Erythroblast (primary cell): Measurements from ENCODE around the gene CABP4.

Experiments
- GATA1 ChIP-seq: IDR thresholded peaks from 2 replicates; pipeline ENCODE4 v1.6.1; 2011; ENCODE audit warnings: low read depth, mild to moderate bottlenecking, control low read depth, low read length, moderate library complexity
- POLR2A ChIP-seq: IDR thresholded peaks from 2 replicates; pipeline ENCODE4 v1.6.1; 2011; ENCODE audit warnings: mild to moderate bottlenecking, low read length

DNA sequence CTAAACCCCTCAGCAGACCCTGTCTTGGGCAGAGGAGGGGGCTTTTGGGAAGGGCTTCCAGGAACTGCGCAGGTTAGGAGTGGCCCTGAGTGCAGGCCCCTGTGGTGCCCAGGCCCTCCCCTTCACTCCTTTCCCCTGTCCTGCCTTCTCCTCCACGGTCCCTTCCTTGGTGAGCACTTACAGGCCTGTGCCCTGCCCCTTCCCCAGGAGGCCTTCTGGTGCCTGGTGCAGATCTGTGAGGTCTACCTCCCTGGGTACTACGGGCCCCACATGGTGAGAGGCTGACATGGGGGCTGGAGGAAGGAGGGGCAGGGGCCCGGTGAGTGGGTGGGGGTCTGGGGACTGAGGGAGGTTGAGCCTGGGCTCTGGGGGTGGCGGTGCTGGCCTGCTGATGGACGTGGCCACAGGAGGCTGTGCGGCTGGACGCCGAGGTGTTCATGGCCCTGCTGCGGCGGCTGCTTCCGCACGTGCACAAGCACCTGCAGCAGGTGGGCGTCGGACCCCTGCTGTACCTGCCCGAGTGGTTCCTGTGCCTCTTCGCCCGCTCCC lies 48.7 kb upstream of the CABP4 start:
- TF ChIP-seq POLR2A (no peak), GATA1 (no peak)
